SU-DHL-6 (cell line): ENCODE results near the gene ST6GALNAC4.

Source experiments
- H2AFZ ChIP-seq: fragments of 200-600 bp; sonication (generic); 2 replicates; pipeline ENCODE4 v1.6.1; 2014; ENCODE audit warnings: low read depth, mild to moderate bottlenecking, moderate library complexity, mixed read lengths, antibody characterized with exemption, low read length; ENCODE audit not compliant: severe bottlenecking
- H3F3A ChIP-seq: fragments of 200-600 bp; shearing (Covaris generic); 2 replicates; pipeline ENCODE4 v1.6.0; 2016; ENCODE audit warnings: antibody characterized with exemption, mild to moderate bottlenecking; ENCODE audit not compliant: insufficient read depth
- H3K27ac ChIP-seq: fragments of 200-600 bp; sonication (generic); 2 replicates; pipeline ENCODE4 v1.5.1; 2016; ENCODE audit warnings: low read depth, mild to moderate bottlenecking, low read length, moderate library complexity, mixed read lengths
- H3K27me3 ChIP-seq: fragments of 200-600 bp; sonication (generic), shearing (Covaris generic); 2 replicates; pipeline ENCODE4 v1.6.0; 2014; ENCODE audit warnings: mild to moderate bottlenecking, low read length
- H3K36me3 ChIP-seq: fragments of 200-600 bp; sonication (generic); 2 replicates; pipeline ENCODE4 v1.6.1; 2014; ENCODE audit warnings: mild to moderate bottlenecking, low read length, mixed read lengths
- H3K4me2 ChIP-seq: fragments of 300-600, 200-600 bp; shearing (Covaris generic), sonication (generic); 2 replicates; pipeline ENCODE4 v1.6.0; 2014; ENCODE audit warnings: low read length, low read depth, mild to moderate bottlenecking; ENCODE audit not compliant: poor library complexity, severe bottlenecking
- H3K4me3 ChIP-seq: fragments of 200-600 bp; sonication (generic); 2 replicates; pipeline ENCODE4 v1.5.1; 2014; ENCODE audit warnings: antibody characterized with exemption, low read length, mild to moderate bottlenecking, mixed read lengths; ENCODE audit not compliant: insufficient read depth, poor library complexity, severe bottlenecking
- H3K79me2 ChIP-seq: fragments of 200-600 bp; sonication (generic); 2 replicates; pipeline ENCODE4 v1.6.1; 2014; ENCODE audit warnings: mild to moderate bottlenecking, low read length, moderate library complexity; ENCODE audit not compliant: insufficient read depth
- H3K9ac ChIP-seq: fragments of 200-600 bp; sonication (generic); 2 replicates; pipeline ENCODE4 v1.7.0; 2014; ENCODE audit warnings: mild to moderate bottlenecking, low read length
- H3K9me2 ChIP-seq: fragments of 200-600 bp; sonication (generic); replicated peaks from 2 replicates; pipeline ENCODE4 v1.6.1; 2014; ENCODE audit warnings: low read length; ENCODE audit not compliant: insufficient read depth
- H3K9me3 ChIP-seq: fragments of 200-600 bp; sonication (generic); 2 replicates; pipeline ENCODE4 v1.6.1; 2014; ENCODE audit warnings: low read length, mixed read lengths; ENCODE audit not compliant: insufficient read depth
- H4K20me1 ChIP-seq: fragments of 200-600 bp; sonication (generic); 2 replicates; pipeline ENCODE4 v1.6.1; 2014; ENCODE audit warnings: low read depth, mild to moderate bottlenecking, antibody characterized with exemption, low read length, moderate library complexity, mixed read lengths
- CTCF ChIP-seq: fragments of 200-600 bp; sonication (generic); IDR thresholded peaks from one replicate; pipeline ENCODE4 v1.5.1; 2017; ENCODE audit warnings: antibody characterized with exemption, mild to moderate bottlenecking, low read length, moderate library complexity; ENCODE audit not compliant: insufficient read depth, poor library complexity, severe bottlenecking
- EZH2phosphoT487 ChIP-seq: fragments of 200-600 bp; sonication (generic), shearing (Covaris generic); conservative IDR thresholded peaks from 2 replicates; pipeline ENCODE4 v1.6.1; 2018; ENCODE audit warnings: mild to moderate bottlenecking, antibody characterized with exemption, low read length, moderate library complexity, mixed read lengths

Gene ST6GALNAC4

GRCh38 chr9:127867356-127868277, 49.2 kb downstream of the ST6GALNAC4 start:
- no peak overlapping the region for H2AFZ ChIP-seq
- no peaks in the 10 kb centered on the region for H3K9me2 ChIP-seq
- no peaks in the 10 kb centered on the region for H3K9me3 ChIP-seq
- H3K27ac ChIP-seq, result no peak overlapping the region
- no peaks in the 10 kb centered on the region for H3K79me2 ChIP-seq
- no peaks in the 10 kb centered on the region for H4K20me1 ChIP-seq
- H3K27me3 ChIP-seq, result no peaks in the 10 kb centered on the region
- no peak overlapping the region for H3K4me2 ChIP-seq
- H3F3A ChIP-seq, result no peaks in the 10 kb centered on the region
- no peak overlapping the region for H3K4me3 ChIP-seq
- no peaks in the 10 kb centered on the region for H3K36me3 ChIP-seq
- TF ChIP-seq CTCF, result no peak
- TF ChIP-seq EZH2phosphoT487, result no peak
- H3K9ac ChIP-seq, result no peak overlapping the region

GRCh38 chr9:127866535-127866934, 50.3 kb downstream of the ST6GALNAC4 start:
- Histone ChIP-seq H2AFZ (no peak overlapping the region), H3K27me3 (no peaks in the 10 kb centered on the region), H3F3A (no peaks in the 10 kb centered on the region), H3K9me3 (no peaks in the 10 kb centered on the region), H4K20me1 (no peaks in the 10 kb centered on the region), H3K9me2 (no peaks in the 10 kb centered on the region), H3K27ac (no peak overlapping the region), H3K79me2 (no peaks in the 10 kb centered on the region), H3K4me3 (no peak overlapping the region), H3K4me2 (no peak overlapping the region), H3K9ac (no peak overlapping the region), H3K36me3 (no peaks in the 10 kb centered on the region)
- no peak for TF ChIP-seq EZH2phosphoT487
- TF ChIP-seq CTCF, result no peak

GRCh38 chr9:127865645-127866464, 51.0 kb downstream of the ST6GALNAC4 start:
- no peak overlapping the region for H2AFZ ChIP-seq
- no peak overlapping the region for H3K4me2 ChIP-seq
- H3K79me2 ChIP-seq, result no peaks in the 10 kb centered on the region
- no peaks in the 10 kb centered on the region for H3K36me3 ChIP-seq
- H3K27me3 ChIP-seq, result no peaks in the 10 kb centered on the region
- no peak overlapping the region for H3K27ac ChIP-seq
- H3K4me3 ChIP-seq, result no peak overlapping the region
- H3K9ac ChIP-seq, result no peak overlapping the region
- H3F3A ChIP-seq, result no peaks in the 10 kb centered on the region
- H4K20me1 ChIP-seq, result no peaks in the 10 kb centered on the region
- TF ChIP-seq EZH2phosphoT487, result no peak
- no peak for TF ChIP-seq CTCF
- H3K9me3 ChIP-seq, result no peaks in the 10 kb centered on the region
- no peaks in the 10 kb centered on the region for H3K9me2 ChIP-seq
